Caki2 (cell line): ENCODE measurements around the gene LARGE1. TPM values are rescaled to one million over a fixed set of nuclear protein-coding genes. Genes with fewer than 3 reads are reported as not detected.
"Not testable (repeated sequence)": the region's sequence is repeated elsewhere in the genome, so short reads cannot be mapped to it uniquely, and the experiment has no call there.

Experiments used
- DNase-seq: peaks from one replicate; pipeline ENCODE4 v3.0.0-alpha.2; 2015; ENCODE audit warnings: low read depth
- in situ Hi-C: cut with HindIII; loops from 2 replicates; pipeline ENCODE4 v1.10.0; 2016; ENCODE audit warnings: low sequenced_read_pairs, low pct_unique_long_range_greater_than_20kb, mixed read lengths
- total RNA-seq: library from RNA; depleted of rRNA; stranded (reverse); fragments of >200 nt; shearing (Covaris generic); gene quantifications from 2 replicates; pipeline ENCODE4 v1.2.3, GENCODE V29; 2014; ENCODE audit warnings: low replicate concordance

The LARGE1 gene
- total RNA-seq, 1 experiment from 2014 or later, result 9.7 TPM

- peak; percentile 40 for DNase-seq
- in situ Hi-C loops, result no loop called here
Observed at GRCh38 chr22:33381531-33382406, 538.5 kb downstream of the LARGE1 start.

- DNase-seq, result peak; percentile 84
- in situ Hi-C loops, result no loop called here
Observed at GRCh38 chr22:33380789-33381530, 539.3 kb downstream of the LARGE1 start.

GRCh38 chr22:33379836-33380235 lies 540.4 kb downstream of the LARGE1 start:
- DNase-seq, result no peak
- in situ Hi-C loops, result no loop called here

GRCh38 chr22:33372875-33373274 lies 547.4 kb downstream of the LARGE1 start:
- DNase-seq, result no peak
- in situ Hi-C loops, result no loop called here

- in situ Hi-C loops, DNase-seq: not testable (repeated sequence)
Observed at GRCh38 chr22:33363256-33363655, 557.0 kb downstream of the LARGE1 start.

GRCh38 chr22:33362702-33363101 lies 557.6 kb downstream of the LARGE1 start:
- DNase-seq, result no peak

GRCh38 chr22:33361581-33361980 lies 558.7 kb downstream of the LARGE1 start:
- in situ Hi-C loops, result no loop called here
- DNase-seq, result peak; percentile 78

More at GRCh38 chr22:33362702-33363101, 557.6 kb downstream of the LARGE1 start:
- in situ Hi-C loops, result no loop called here

GRCh38 chr22:33357981-33358399 lies 562.3 kb downstream of the LARGE1 start:
- in situ Hi-C loops, result no loop called here
- no peak for DNase-seq

- in situ Hi-C loops, result no loop called here
- no peak for DNase-seq
Observed at GRCh38 chr22:33354928-33355327, 565.3 kb downstream of the LARGE1 start.

GRCh38 chr22:33353502-33353901 lies 566.8 kb downstream of the LARGE1 start:
- no peak for DNase-seq
- in situ Hi-C loops, result no loop called here

GRCh38 chr22:33352768-33353167 lies 567.5 kb downstream of the LARGE1 start:
- in situ Hi-C loops, result no loop called here
- no peak for DNase-seq

- DNase-seq, result no peak
Observed at GRCh38 chr22:33350961-33351360, 569.3 kb downstream of the LARGE1 start.

GRCh38 chr22:33350491-33350890 lies 569.8 kb downstream of the LARGE1 start:
- peak; percentile 96 for DNase-seq
- in situ Hi-C loops, result no loop called here

More at GRCh38 chr22:33350961-33351360, 569.3 kb downstream of the LARGE1 start:
- in situ Hi-C loops, result no loop called here

- no peak for DNase-seq
- in situ Hi-C loops, result no loop called here
Observed at GRCh38 chr22:33347002-33347401, 573.3 kb downstream of the LARGE1 start.

GRCh38 chr22:33341611-33342010 lies 578.7 kb downstream of the LARGE1 start:
- in situ Hi-C loops, result loop anchor here (5.0 kb wide), 1 partner anchor 96 kb away; no protein-coding TSS in a partner anchor
- no peak for DNase-seq

- in situ Hi-C loops, result no loop called here
- DNase-seq, result peak; percentile 73
Observed at GRCh38 chr22:33337524-33337923, 582.8 kb downstream of the LARGE1 start.

- in situ Hi-C loops, result no loop called here
Observed at GRCh38 chr22:33335611-33336279, 584.5 kb downstream of the LARGE1 start.

GRCh38 chr22:33332538-33332937 lies 587.7 kb downstream of the LARGE1 start:
- peak; percentile 32 for DNase-seq
- in situ Hi-C loops, result no loop called here

More at GRCh38 chr22:33335611-33336279, 584.5 kb downstream of the LARGE1 start:
- DNase-seq, result peak; percentile 92

GRCh38 chr22:33331017-33331416 lies 589.3 kb downstream of the LARGE1 start:
- in situ Hi-C loops, result no loop called here
- DNase-seq, result no peak
